Measurements from ENCODE around the gene GUK1. TPM values are rescaled to one million over a fixed set of nuclear protein-coding genes. Genes with fewer than 3 reads are reported as not detected.

The GUK1 gene, protein sequence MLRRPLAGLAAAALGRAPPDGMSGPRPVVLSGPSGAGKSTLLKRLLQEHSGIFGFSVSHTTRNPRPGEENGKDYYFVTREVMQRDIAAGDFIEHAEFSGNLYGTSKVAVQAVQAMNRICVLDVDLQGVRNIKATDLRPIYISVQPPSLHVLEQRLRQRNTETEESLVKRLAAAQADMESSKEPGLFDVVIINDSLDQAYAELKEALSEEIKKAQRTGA
- total RNA-seq (ENCODE audit: low replicate concordance): 87.7 and 119 TPM in 2 replicates

DNA sequence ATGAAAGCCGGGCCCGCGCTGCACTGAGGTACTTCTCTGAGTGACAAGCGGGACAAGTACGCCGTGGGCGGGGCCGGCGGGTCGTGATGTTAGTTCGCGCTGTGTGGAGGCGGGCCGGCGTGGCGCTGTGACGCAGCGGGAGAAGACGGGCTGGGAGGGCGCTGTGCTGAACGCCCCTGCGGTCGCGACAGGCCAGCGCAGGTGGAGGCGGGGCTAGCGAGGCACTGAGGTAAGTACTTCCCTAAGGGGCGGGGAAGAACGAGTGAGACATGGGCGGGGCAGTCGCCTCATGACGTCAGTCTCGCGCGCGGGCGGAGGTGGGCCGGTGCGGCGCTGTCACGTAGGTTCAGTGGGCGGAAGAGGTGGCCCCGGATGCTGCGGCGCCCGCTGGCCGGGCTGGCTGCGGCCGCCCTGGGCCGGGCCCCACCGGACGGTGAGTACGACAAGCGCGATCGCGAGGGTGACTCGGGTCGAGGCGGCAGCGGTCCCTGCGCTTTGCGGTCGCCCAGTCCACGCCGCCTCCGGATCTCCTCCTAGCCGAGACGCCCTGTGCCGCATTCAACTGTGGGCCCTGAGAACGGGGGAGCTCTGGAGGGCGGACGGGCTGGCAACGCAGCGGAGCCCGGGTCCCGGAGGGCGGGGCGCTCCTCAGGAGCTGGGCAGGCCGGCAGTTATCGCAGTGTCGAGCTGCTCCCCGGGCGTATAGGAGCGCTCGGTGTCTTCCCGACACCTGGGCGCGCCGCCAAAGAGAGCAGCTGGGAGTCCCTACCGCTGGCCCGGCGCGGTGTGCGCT lies at the start of gene GUK1:
GUK1 (plus strand) TSS at position 349 of the 793 bp plus-strand sequence; CDS start at position 373, 24 bp downstream.
- Mint-ChIP-seq H3K27ac (peak within 1 kb of the TSS; percentile 93), H3K4me1 (peaks cover 19% of the 10 kb centered on the region)
- H3K4me3 ChIP-seq: peak within 1 kb of the TSS; percentile 84

DNA sequence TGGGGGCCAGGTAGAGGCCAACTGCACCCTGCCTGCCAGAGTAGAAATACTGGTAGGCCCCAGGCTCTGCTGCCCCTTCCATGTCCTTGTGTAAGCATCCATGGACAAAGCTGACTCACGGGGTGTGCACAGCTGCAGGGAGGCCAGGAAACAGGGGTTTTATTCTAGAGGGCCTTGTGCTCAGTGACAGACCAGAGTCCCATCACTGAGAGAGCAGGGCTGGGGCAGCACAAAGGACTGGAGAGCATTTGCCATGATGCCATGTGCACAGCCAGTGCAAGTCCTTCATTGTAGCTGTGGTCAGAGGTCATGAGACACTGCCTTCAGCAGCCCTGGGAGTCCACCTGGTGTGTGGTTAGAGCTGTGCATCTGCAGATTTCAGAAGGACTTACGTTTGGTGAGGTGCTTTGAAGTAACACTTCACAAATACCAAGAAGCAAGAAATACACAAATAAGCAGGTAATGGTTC lies 49.4 kb upstream of the GUK1 start:
- no peak overlapping the region for H3K27ac Mint-ChIP-seq
- no peak for DNase-seq (ENCODE audit: low spot score)
- peaks cover 72% of the 10 kb centered on the region for H4K20me1 ChIP-seq (ENCODE audit: low read depth)
- H3K9me3 ChIP-seq (ENCODE audit: low read depth): no peaks in the 10 kb centered on the region
- peaks cover 39% of the 10 kb centered on the region for H3K9me3 Mint-ChIP-seq
- H3K36me3 ChIP-seq: no peaks in the 10 kb centered on the region
- peaks cover 100% of the 10 kb centered on the region for H3K79me2 ChIP-seq (ENCODE audit: low read depth)
- no peak overlapping the region for H3K4me2 ChIP-seq
- no peak overlapping the region for H3K4me3 Mint-ChIP-seq
- no peak overlapping the region for H3K27ac ChIP-seq
- H3K27me3 Mint-ChIP-seq (ENCODE audit: insufficient read depth, low read depth): peaks cover 6% of the 10 kb centered on the region
- no peak overlapping the region for H3K4me3 ChIP-seq
- H3F3A ChIP-seq (ENCODE audit: low read depth): no peaks in the 10 kb centered on the region
- H3K27me3 ChIP-seq: no peaks in the 10 kb centered on the region
- H3K9ac ChIP-seq: no peak overlapping the region
- TF ChIP-seq EZH2phosphoT487 (IDR thresholded peaks at IDR 0.05): no peak
- TF ChIP-seq, protein P1, sequence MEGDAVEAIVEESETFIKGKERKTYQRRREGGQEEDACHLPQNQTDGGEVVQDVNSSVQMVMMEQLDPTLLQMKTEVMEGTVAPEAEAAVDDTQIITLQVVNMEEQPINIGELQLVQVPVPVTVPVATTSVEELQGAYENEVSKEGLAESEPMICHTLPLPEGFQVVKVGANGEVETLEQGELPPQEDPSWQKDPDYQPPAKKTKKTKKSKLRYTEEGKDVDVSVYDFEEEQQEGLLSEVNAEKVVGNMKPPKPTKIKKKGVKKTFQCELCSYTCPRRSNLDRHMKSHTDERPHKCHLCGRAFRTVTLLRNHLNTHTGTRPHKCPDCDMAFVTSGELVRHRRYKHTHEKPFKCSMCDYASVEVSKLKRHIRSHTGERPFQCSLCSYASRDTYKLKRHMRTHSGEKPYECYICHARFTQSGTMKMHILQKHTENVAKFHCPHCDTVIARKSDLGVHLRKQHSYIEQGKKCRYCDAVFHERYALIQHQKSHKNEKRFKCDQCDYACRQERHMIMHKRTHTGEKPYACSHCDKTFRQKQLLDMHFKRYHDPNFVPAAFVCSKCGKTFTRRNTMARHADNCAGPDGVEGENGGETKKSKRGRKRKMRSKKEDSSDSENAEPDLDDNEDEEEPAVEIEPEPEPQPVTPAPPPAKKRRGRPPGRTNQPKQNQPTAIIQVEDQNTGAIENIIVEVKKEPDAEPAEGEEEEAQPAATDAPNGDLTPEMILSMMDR (IDR thresholded peaks at IDR 0.05): no peak
- no peak for TF ChIP-seq EZH2 (IDR thresholded peaks at IDR 0.05)
- H3K4me1 Mint-ChIP-seq: peaks cover 29% of the 10 kb centered on the region
- peaks cover 63% of the 10 kb centered on the region for H3K36me3 Mint-ChIP-seq
- no peak overlapping the region for H2AFZ ChIP-seq (replicated peaks)
- no peaks in the 10 kb centered on the region for H3K4me1 ChIP-seq

More for the DNA sequence above, at the start of gene GUK1:
- Histone ChIP-seq H2AFZ (replicated peaks) (peak within 1 kb of the TSS; percentile 85), H4K20me1 (ENCODE audit: low read depth) (peaks cover 14% of the 10 kb centered on the region), H3K27ac (peak within 1 kb of the TSS; percentile 97), H3K79me2 (ENCODE audit: low read depth) (peaks cover 44% of the 10 kb centered on the region), H3K27me3 (peaks cover 40% of the 10 kb centered on the region), H3K4me1 (peaks cover 6% of the 10 kb centered on the region), H3K9ac (peak within 1 kb of the TSS; percentile 99), H3K9me3 (ENCODE audit: low read depth) (no peaks in the 10 kb centered on the region), H3K36me3 (no peaks in the 10 kb centered on the region), H3K4me2 (peak within 1 kb of the TSS; percentile 97), H3F3A (ENCODE audit: low read depth) (peaks cover 7% of the 10 kb centered on the region)
- TF ChIP-seq EZH2phosphoT487 (IDR thresholded peaks at IDR 0.05): no peak
- no peak for TF ChIP-seq EZH2 (IDR thresholded peaks at IDR 0.05)
- TF ChIP-seq, protein P1 (IDR thresholded peaks at IDR 0.05): peak; percentile 32
- DNase-seq (ENCODE audit: low spot score): peak; percentile 100
- Mint-ChIP-seq H3K27me3 (ENCODE audit: insufficient read depth, low read depth) (peaks cover 19% of the 10 kb centered on the region), H3K4me3 (peak within 1 kb of the TSS; percentile 98), H3K36me3 (no peaks in the 10 kb centered on the region), H3K9me3 (no peaks in the 10 kb centered on the region)

DNA sequence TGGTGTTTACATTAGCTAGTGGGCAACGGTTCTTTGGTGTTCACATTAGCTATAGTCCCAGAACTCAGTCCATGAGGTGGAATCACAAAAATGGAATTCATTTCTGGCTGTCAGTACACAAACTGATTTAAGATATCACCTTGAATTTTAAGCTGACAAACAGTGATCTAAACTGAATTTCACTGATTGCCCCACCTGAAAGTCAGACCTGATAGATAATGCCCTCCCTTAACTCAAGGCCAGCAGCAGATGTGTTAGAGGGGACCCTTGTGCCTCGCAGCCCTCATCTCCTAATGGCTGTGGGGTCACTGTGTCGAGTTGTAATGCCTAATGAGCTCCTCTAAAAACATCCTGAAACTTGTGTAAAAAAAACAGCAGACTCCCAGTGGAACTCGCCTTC lies 49.0 kb upstream of the GUK1 start:
- Mint-ChIP-seq H3K27ac (peak overlapping the region; percentile 57), H3K4me1 (peaks cover 31% of the 10 kb centered on the region)
- H3K9ac ChIP-seq: no peak overlapping the region

More for the DNA sequence above, 49.0 kb upstream of the GUK1 start:
- Mint-ChIP-seq H3K27me3 (ENCODE audit: insufficient read depth, low read depth) (peaks cover 8% of the 10 kb centered on the region), H3K4me3 (no peak overlapping the region), H3K9me3 (peaks cover 41% of the 10 kb centered on the region), H3K36me3 (peaks cover 68% of the 10 kb centered on the region)
- Histone ChIP-seq H3K4me3 (no peak overlapping the region), H3F3A (ENCODE audit: low read depth) (no peaks in the 10 kb centered on the region), H3K9me3 (ENCODE audit: low read depth) (no peaks in the 10 kb centered on the region), H3K4me1 (no peaks in the 10 kb centered on the region), H3K36me3 (no peaks in the 10 kb centered on the region), H2AFZ (replicated peaks) (no peak overlapping the region), H4K20me1 (ENCODE audit: low read depth) (peaks cover 72% of the 10 kb centered on the region), H3K27ac (no peak overlapping the region), H3K4me2 (no peak overlapping the region), H3K79me2 (ENCODE audit: low read depth) (peaks cover 100% of the 10 kb centered on the region), H3K27me3 (no peaks in the 10 kb centered on the region)
- TF ChIP-seq EZH2phosphoT487 (IDR thresholded peaks at IDR 0.05): no peak
- DNase-seq (ENCODE audit: low spot score): no peak
